Body of pancreas (tissue), 4 donors: ENCODE measurements around the gene TCAP. TPM values are rescaled to one million over a fixed set of nuclear protein-coding genes. Genes with fewer than 3 reads are reported as not detected.

Experiments
- ATAC-seq: fragments of 150-250 bp; one replicate; pipeline ENCODE4 v1.9.1; 2016
- DNase-seq, 4 donors: peaks; one replicate each; pipeline ENCODE4 v3.0.0-alpha.2; 2019
- H3K27ac ChIP-seq, 4 donors: fragments of 200-600 bp; sonication (generic); 1 replicate in 3 of 4; 2 replicates in 1 of 4; pipeline versions ENCODE4 v1.5.1 to v1.6.1; 2016 to 2019; ENCODE audit warnings: mild to moderate bottlenecking in 1 of 4, mixed read lengths in 1 of 4, moderate library complexity in 1 of 4
- H3K27me3 ChIP-seq, 2 donors: fragments of 200-600 bp; sonication (generic); one replicate each; pipeline ENCODE4 v1.6.0; 2016; ENCODE audit warnings: mild to moderate bottlenecking in 1 of 2
- H3K36me3 ChIP-seq, 2 donors: fragments of 200-600 bp; sonication (generic); replicated peaks in 1 of 2; 2 replicates each; pipeline ENCODE4 v1.5.1; 2016; ENCODE audit warnings: low read depth in 2 of 2; ENCODE audit not compliant: insufficient read depth in 1 of 2
- H3K4me1 ChIP-seq: fragments of 200-600 bp; sonication (generic); one replicate; pipeline ENCODE4 v1.6.0; 2016
- H3K4me3 ChIP-seq, 2 donors: fragments of 200-600 bp; sonication (generic); 1 replicate in 1 of 2; 2 replicates in 1 of 2; pipeline ENCODE4 v1.5.1; 2016 to 2019
- H3K9me3 ChIP-seq, 3 donors: fragments of 200-600 bp; sonication (generic); 1 replicate in 2 of 3; 2 replicates in 1 of 3; pipeline ENCODE4 v1.5.1; 2016
- CTCF ChIP-seq, 7 experiments: fragments of 450-650 bp in 4 of 7; fragments of 200-600 bp in 3 of 7; sonication (generic) in 3 of 7; IDR thresholded peaks; one replicate each; pipeline ENCODE4 v1.5.1; 2016 to 2019; ENCODE audit warnings: antibody characterized with exemption in 7 of 7
- POLR2A ChIP-seq, 3 donors: fragments of 450-650 bp; IDR thresholded peaks; one replicate each; pipeline ENCODE4 v1.6.1; 2016; ENCODE audit warnings: antibody characterized with exemption in 3 of 3, mild to moderate bottlenecking in 2 of 3
- WGBS, 2 donors: methylation state at CpG; one replicate each; pipeline ENCODE4 v1.1.5; 2017; 5-methylcytosine and 5-hydroxymethylcytosine counted together
- intact Hi-C: fragments of 100-400 bp; cut with DNase I; formaldehyde crosslinking; loops from one replicate; pipeline ENCODE4 v1.15.1; 2023
- total RNA-seq, 2 donors: library from RNA; depleted of rRNA; stranded (reverse); fragments of >200 nt; gene quantifications; one replicate each; pipeline ENCODE4 v1.1.0, GENCODE V29; 2016

TCAP gene
- total RNA-seq, 2 donors from 2014 or later: 0.26 TPM; not detected in 1

DNA sequence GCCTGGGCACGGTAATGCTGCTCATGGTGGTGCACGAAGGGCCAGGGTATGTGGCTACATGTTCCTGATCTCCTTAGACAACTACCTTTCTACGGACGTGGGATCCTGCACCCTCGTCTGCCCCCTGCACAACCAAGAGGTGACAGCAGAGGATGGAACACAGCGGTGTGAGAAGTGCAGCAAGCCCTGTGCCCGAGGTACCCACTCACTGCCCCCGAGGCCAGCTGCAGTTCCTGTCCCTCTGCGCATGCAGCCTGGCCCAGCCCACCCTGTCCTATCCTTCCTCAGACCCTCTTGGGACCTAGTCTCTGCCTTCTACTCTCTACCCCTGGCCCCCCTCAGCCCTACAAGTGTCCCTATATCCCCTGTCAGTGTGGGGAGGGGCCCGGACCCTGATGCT, 46.7 kb downstream of the TCAP start:
- Histone ChIP-seq H3K9me3 (no peaks in the 10 kb centered on the region), H3K27me3 (no peaks in the 10 kb centered on the region), H3K36me3 (peaks cover 0 to 11% of the 10 kb centered on the region in 2 donors), H3K4me3 (no peak overlapping the region), H3K27ac (no peak overlapping the region), H3K4me1 (peaks cover 28% of the 10 kb centered on the region)
- DNase-seq (no peak), ATAC-seq (no peak)
- TF ChIP-seq CTCF (IDR thresholded peaks at IDR 0.05): no peak
- no peak for TF ChIP-seq POLR2A (IDR thresholded peaks at IDR 0.05)
- intact Hi-C loops: no loop called here
- WGBS, 2 donors: 86 to 89% methylated on average over 10 of the region's 10 CpGs

- 91 to 94% methylated on average over 4 of the region's 4 CpGs for WGBS, 2 donors
- Histone ChIP-seq H3K27me3 (no peaks in the 10 kb centered on the region), H3K27ac (no peak overlapping the region), H3K36me3 (peaks cover 0 to 11% of the 10 kb centered on the region in 2 donors), H3K4me1 (peaks cover 15% of the 10 kb centered on the region), H3K9me3 (no peaks in the 10 kb centered on the region), H3K4me3 (no peak overlapping the region)
- no peak for TF ChIP-seq CTCF (IDR thresholded peaks at IDR 0.05)
- TF ChIP-seq POLR2A (IDR thresholded peaks at IDR 0.05): no peak
- intact Hi-C loops: no loop called here
- DNase-seq (no peak), ATAC-seq (no peak)
Measured at GRCh38 chr17:39714234-39714633, 49.1 kb downstream of the TCAP start.

DNA sequence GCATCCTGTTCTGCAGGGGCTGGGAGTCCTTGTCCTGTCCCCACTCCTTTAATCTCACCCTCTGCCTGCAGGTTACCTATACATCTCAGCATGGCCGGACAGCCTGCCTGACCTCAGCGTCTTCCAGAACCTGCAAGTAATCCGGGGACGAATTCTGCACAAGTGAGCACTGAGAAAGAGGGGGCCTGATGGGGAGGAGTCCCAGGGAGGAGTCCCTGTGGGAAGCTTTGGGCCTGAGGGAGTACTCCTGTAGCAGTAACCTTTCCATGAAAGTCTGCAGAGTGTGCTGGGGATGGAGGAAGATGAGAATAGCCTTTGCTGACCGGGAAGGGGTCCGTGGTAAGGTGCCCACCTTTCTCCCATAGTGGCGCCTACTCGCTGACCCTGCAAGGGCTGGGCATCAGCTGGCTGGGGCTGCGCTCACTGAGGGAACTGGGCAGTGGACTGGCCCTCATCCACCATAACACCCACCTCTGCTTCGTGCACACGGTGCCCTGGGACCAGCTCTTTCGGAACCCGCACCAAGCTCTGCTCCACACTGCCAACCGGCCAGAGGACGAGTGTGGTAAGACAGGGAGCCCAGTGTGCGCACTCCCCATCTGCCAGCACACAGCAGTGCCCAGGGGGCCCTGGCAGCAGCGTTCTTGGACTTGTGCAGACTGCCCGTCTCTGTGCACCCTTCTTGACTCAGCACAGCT, 50.4 kb downstream of the TCAP start:
- H3K27ac ChIP-seq: peak overlapping the region in 2 of 4 donors; percentile 31 to 39
- H3K27me3 ChIP-seq: no peaks in the 10 kb centered on the region
- 88 to 92% methylated on average over 11 to 18 of the region's 18 CpGs for WGBS, 2 donors
- intact Hi-C loops: no loop called here
- peaks cover 15% of the 10 kb centered on the region for H3K4me1 ChIP-seq
- no peaks in the 10 kb centered on the region for H3K9me3 ChIP-seq
- no peak overlapping the region for H3K4me3 ChIP-seq
- ATAC-seq: no peak
- peaks cover 0 to 11% of the 10 kb centered on the region in 2 donors for H3K36me3 ChIP-seq
- TF ChIP-seq CTCF (IDR thresholded peaks at IDR 0.05) (no peak), POLR2A (IDR thresholded peaks at IDR 0.05) (no peak)
- no peak for DNase-seq

Other genes with a start within 250 kb of the TCAP start
- 1 to 10 TPM; 9.2 to 9.3 TPM for gene MED1, start 214.1 kb upstream of the TCAP start, total RNA-seq
- 10 to 100 TPM; 17.4 to 25.1 TPM for gene CDK12, start 203.9 kb upstream of the TCAP start, total RNA-seq
- not detected for gene NEUROD2, start 57.4 kb upstream of the TCAP start, total RNA-seq
- gene PPP1R1B, start 38.4 kb upstream of the TCAP start, total RNA-seq: 10 to 100 TPM; 38.4 to 75.8 TPM
- 10 to 100 TPM; 30.1 to 63.9 TPM for gene STARD3, start 28.2 kb upstream of the TCAP start, total RNA-seq
- 1 to 10 TPM; 1.3 to 2.6 TPM for gene PNMT, start 3.1 kb downstream of the TCAP start, total RNA-seq
- 10 to 100 TPM; 13.8 to 33.2 TPM for gene PGAP3, start 22.7 kb downstream of the TCAP start, total RNA-seq
- 10 to 100 TPM; 52.4 to 65.3 TPM for gene ERBB2, start 34.7 kb downstream of the TCAP start, total RNA-seq
- gene MIEN1, start 65.2 kb downstream of the TCAP start, total RNA-seq: 10 to 100 TPM; 79.1 to 98.2 TPM
- gene GRB7, start 72.6 kb downstream of the TCAP start, total RNA-seq: 10 to 100 TPM; 25.4 to 39.9 TPM
- gene IKZF3, start 199.0 kb downstream of the TCAP start, total RNA-seq: under 1 TPM; 0.78 to 0.99 TPM
- gene ZPBP2, start 202.9 kb downstream of the TCAP start, total RNA-seq: not detected